HepG2 (cell line): ENCODE data around the gene NOL12. TPM values are rescaled to one million over a fixed set of nuclear protein-coding genes. Genes with fewer than 3 reads are reported as not detected.
A peak's percentile ranks its signal among the peaks of the same experiment; 100 is the strongest.

Experiments used
- BATF2 ChIP-seq: sonication (generic); formaldehyde crosslinking; IDR thresholded peaks from 2 replicates; pipeline ENCODE4 v1.8.0; 2022; ENCODE audit warnings: mild to moderate bottlenecking, missing genetic modification reagents, moderate library complexity
- BHLHE40 ChIP-seq: IDR thresholded peaks from 2 replicates; pipeline ENCODE4 v1.6.1; 2011; ENCODE audit warnings: low read length, improper control_type of control experiment
- CREBL2 ChIP-seq: sonication (generic); formaldehyde crosslinking; IDR thresholded peaks from 2 replicates; pipeline ENCODE4 v1.8.1; 2023; ENCODE audit warnings: missing genetic modification reagents, mild to moderate bottlenecking, borderline replicate concordance
- ETV5 ChIP-seq: IDR thresholded peaks from 2 replicates; pipeline ENCODE4 v1.6.1; 2018; ENCODE audit warnings: missing biosample characterization, missing genetic modification reagents, inconsistent platforms, borderline replicate concordance
- ETV6 ChIP-seq: sonication (generic); formaldehyde crosslinking; conservative IDR thresholded peaks from 2 replicates; pipeline ENCODE4 v1.4.0; 2020; ENCODE audit warnings: missing genetic modification reagents
- FOXK2 ChIP-seq: fragments of 450-650 bp; IDR thresholded peaks from 2 replicates; pipeline ENCODE4 v1.6.1; 2016
- FOXP1 ChIP-seq, 2 experiments: fragments of 450-650 bp in 1 of 2; IDR thresholded peaks; 2 replicates each; pipeline ENCODE4 v1.6.1; 2017 to 2018; ENCODE audit warnings: antibody characterized with exemption in 1 of 2
- GTF3A ChIP-seq: sonication (generic); formaldehyde crosslinking; conservative IDR thresholded peaks from 2 replicates; pipeline ENCODE4 v1.4.0; 2020; ENCODE audit warnings: mild to moderate bottlenecking, missing genetic modification reagents
- HIVEP1 ChIP-seq: sonication (generic); formaldehyde crosslinking; IDR thresholded peaks from 2 replicates; pipeline ENCODE4 v1.4.0; 2020; ENCODE audit warnings: mild to moderate bottlenecking, missing genetic modification reagents
- KLF9 ChIP-seq: IDR thresholded peaks from 2 replicates; pipeline ENCODE4 v1.6.1; 2016; ENCODE audit warnings: low read depth
- NCOA2 ChIP-seq: sonication (generic); formaldehyde crosslinking; IDR thresholded peaks from 2 replicates; pipeline ENCODE4 v1.8.0; 2022; ENCODE audit warnings: inconsistent platforms
- REXO4 ChIP-seq: sonication (generic); formaldehyde crosslinking; IDR thresholded peaks from 2 replicates; pipeline ENCODE4 v1.8.0; 2022; ENCODE audit warnings: missing genetic modification reagents, mild to moderate bottlenecking, borderline replicate concordance
- SNAPC2 ChIP-seq: sonication (generic); formaldehyde crosslinking; IDR thresholded peaks from 2 replicates; pipeline ENCODE4 v1.8.1; 2022; ENCODE audit warnings: mild to moderate bottlenecking, missing genetic modification reagents
- SP4 ChIP-seq: sonication (generic); formaldehyde crosslinking; IDR thresholded peaks from 2 replicates; pipeline ENCODE4 v1.8.1; 2023; ENCODE audit warnings: mild to moderate bottlenecking, missing genetic modification reagents
- TRAFD1 ChIP-seq: sonication (generic); formaldehyde crosslinking; IDR thresholded peaks from 2 replicates; pipeline ENCODE4 v1.5.1; 2020; ENCODE audit warnings: missing genetic modification reagents, mild to moderate bottlenecking, borderline replicate concordance
- ZMYM4 ChIP-seq: sonication (generic); formaldehyde crosslinking; IDR thresholded peaks from 2 replicates; pipeline ENCODE4 v1.8.1; 2023; ENCODE audit warnings: mild to moderate bottlenecking, missing genetic modification reagents
- ZNF652 ChIP-seq: IDR thresholded peaks from 2 replicates; pipeline ENCODE4 v1.6.1; 2016; ENCODE audit warnings: low read depth, borderline replicate concordance
- ZNF772 ChIP-seq: sonication (generic); formaldehyde crosslinking; IDR thresholded peaks from 2 replicates; pipeline ENCODE4 v1.5.0; 2020; ENCODE audit warnings: mild to moderate bottlenecking, missing genetic modification reagents
- ZNF782 ChIP-seq: sonication (generic); formaldehyde crosslinking; IDR thresholded peaks from 2 replicates; pipeline ENCODE4 v1.4.0; 2020; ENCODE audit warnings: missing genetic modification reagents, mild to moderate bottlenecking, borderline replicate concordance
- ZNF83 ChIP-seq: sonication (generic); formaldehyde crosslinking; IDR thresholded peaks from 2 replicates; pipeline ENCODE4 v1.4.0; 2020; ENCODE audit warnings: missing genetic modification reagents, mild to moderate bottlenecking, borderline replicate concordance
- ZNF841 ChIP-seq: sonication (generic); formaldehyde crosslinking; IDR thresholded peaks from 2 replicates; pipeline ENCODE4 v1.8.1; 2023; ENCODE audit warnings: missing genetic modification reagents, borderline replicate concordance
- polyA plus RNA-seq, 8 experiments: library from polyadenylated mRNA; depleted of rRNA in 3 of 8; stranded (reverse) in 7 of 8; unstranded in 1 of 8; fragments of >200 nt; fragmentation: Illumina TruSeq in 4 of 8; extraction: Trizol in 4 of 8; gene quantifications; 2 replicates each; pipeline versions ENCODE4 v1.2.1 to v1.2.3, GENCODE V29; 2011 to 2016; ENCODE audit warnings: low read depth in 4 of 8, missing spikeins in 1 of 8, mixed read lengths in 1 of 8; ENCODE audit not compliant: insufficient read depth in 1 of 8
- total RNA-seq, 5 experiments: library from RNA; depleted of rRNA; stranded (reverse); fragments of >200 nt; fragmentation: Illumina TruSeq; extraction: Trizol; gene quantifications; 2 replicates each; pipeline ENCODE4 v1.2.3, GENCODE V29; 2016; ENCODE audit warnings: low read depth in 1 of 5
- TF ChIP-seq, protein P1 (sequence below): IDR thresholded peaks from 2 replicates; pipeline ENCODE4 v1.6.1; 2016; ENCODE audit warnings: mild to moderate bottlenecking
- TF ChIP-seq, protein P2 (sequence below): sonication (generic); formaldehyde crosslinking; IDR thresholded peaks from 2 replicates; pipeline ENCODE4 v1.5.1; 2020; ENCODE audit warnings: missing genetic modification reagents, mild to moderate bottlenecking, borderline replicate concordance
- TF ChIP-seq, protein P3 (sequence below): sonication (generic); formaldehyde crosslinking; conservative IDR thresholded peaks from 2 replicates; pipeline ENCODE4 v1.8.0; 2022; ENCODE audit warnings: low read depth, missing genetic modification reagents

NOL12 gene
- total and polyA plus RNA-seq, 2 of the 13 experiments (the other 11 are each of a cell fraction or from before 2014, with no cell fraction given) = 14.3 to 31.4 TPM

- TF ChIP-seq SP4 (CRISPR knock-in tag) = peak; percentile 31; the same call in 1 of the 2 replicates
- no peak for TF ChIP-seq ZMYM4 (CRISPR knock-in tag)
- no peak for TF ChIP-seq FOXP1 (IDR thresholded peaks at IDR 0.05)
- TF ChIP-seq FOXP1 (CRISPR knock-in tag; IDR thresholded peaks at IDR 0.05) = peak; percentile 57; the same call in 1 of the 2 replicates
- no peak for TF ChIP-seq TRAFD1
- no peak for TF ChIP-seq CREBL2 (CRISPR knock-in tag)
- TF ChIP-seq HIVEP1 = no peak
- no peak for TF ChIP-seq ZNF782 (CRISPR knock-in tag)
- TF ChIP-seq NCOA2 (CRISPR knock-in tag) = no peak; the same call in 1 of the 2 replicates
- TF ChIP-seq ZNF83 (CRISPR knock-in tag) = no peak
- no peak for TF ChIP-seq BATF2 (CRISPR knock-in tag)
- TF ChIP-seq ETV6 (CRISPR knock-in tag) = no peak
- no peak for TF ChIP-seq ZNF652
- TF ChIP-seq GTF3A = no peak
- TF ChIP-seq ZNF772 = no peak
- TF ChIP-seq, protein P1, sequence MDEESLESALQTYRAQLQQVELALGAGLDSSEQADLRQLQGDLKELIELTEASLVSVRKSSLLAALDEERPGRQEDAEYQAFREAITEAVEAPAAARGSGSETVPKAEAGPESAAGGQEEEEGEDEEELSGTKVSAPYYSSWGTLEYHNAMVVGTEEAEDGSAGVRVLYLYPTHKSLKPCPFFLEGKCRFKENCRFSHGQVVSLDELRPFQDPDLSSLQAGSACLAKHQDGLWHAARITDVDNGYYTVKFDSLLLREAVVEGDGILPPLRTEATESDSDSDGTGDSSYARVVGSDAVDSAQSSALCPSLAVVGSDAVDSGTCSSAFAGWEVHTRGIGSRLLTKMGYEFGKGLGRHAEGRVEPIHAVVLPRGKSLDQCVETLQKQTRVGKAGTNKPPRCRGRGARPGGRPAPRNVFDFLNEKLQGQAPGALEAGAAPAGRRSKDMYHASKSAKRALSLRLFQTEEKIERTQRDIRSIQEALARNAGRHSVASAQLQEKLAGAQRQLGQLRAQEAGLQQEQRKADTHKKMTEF (CRISPR knock-in tag) = peak; percentile 41; the same call in 1 of the 2 replicates
- TF ChIP-seq KLF9 (CRISPR knock-in tag) = no peak
- peak; percentile 51; the same call in 1 of the 2 replicates for TF ChIP-seq ETV5 (CRISPR knock-in tag)
- no peak for TF ChIP-seq REXO4
- TF ChIP-seq, protein P2, sequence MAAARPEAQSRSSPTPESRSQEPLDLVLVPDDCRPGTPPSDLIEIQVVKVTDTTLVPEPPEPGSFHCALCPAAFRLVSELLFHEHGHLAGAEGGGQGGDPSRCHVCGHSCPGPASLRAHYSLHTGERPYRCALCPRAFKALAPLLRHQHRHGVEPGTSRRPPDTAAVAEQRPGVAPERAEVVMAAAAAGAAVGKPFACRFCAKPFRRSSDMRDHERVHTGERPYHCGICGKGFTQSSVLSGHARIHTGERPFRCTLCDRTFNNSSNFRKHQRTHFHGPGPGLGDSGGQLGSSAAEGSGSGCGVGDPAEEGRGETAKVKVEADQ (CRISPR knock-in tag) = no peak
- TF ChIP-seq BHLHE40 = 0 out of 2 replicates have a peak, but pooled peaks have one; percentile 24
- no peak for TF ChIP-seq ZNF841 (CRISPR knock-in tag)
- no peak for TF ChIP-seq SNAPC2 (CRISPR knock-in tag)
- TF ChIP-seq, protein P3, sequence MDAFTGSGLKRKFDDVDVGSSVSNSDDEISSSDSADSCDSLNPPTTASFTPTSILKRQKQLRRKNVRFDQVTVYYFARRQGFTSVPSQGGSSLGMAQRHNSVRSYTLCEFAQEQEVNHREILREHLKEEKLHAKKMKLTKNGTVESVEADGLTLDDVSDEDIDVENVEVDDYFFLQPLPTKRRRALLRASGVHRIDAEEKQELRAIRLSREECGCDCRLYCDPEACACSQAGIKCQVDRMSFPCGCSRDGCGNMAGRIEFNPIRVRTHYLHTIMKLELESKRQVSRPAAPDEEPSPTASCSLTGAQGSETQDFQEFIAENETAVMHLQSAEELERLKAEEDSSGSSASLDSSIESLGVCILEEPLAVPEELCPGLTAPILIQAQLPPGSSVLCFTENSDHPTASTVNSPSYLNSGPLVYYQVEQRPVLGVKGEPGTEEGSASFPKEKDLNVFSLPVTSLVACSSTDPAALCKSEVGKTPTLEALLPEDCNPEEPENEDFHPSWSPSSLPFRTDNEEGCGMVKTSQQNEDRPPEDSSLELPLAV (CRISPR knock-in tag) = no peak
- 0 out of 2 replicates have a peak, but pooled peaks have one; percentile 11 for TF ChIP-seq FOXK2
Measured at GRCh38 chr22:37661160-37661924, 24.8 kb upstream of the NOL12 start (continued).
